Hepatocyte (in vitro differentiated cells): ENCODE measurements around the gene NF2. TPM values are rescaled to one million over a fixed set of nuclear protein-coding genes. Genes with fewer than 3 reads are reported as not detected.

ENCODE experiments used
- DNase-seq: peaks from one replicate; pipeline ENCODE4 v3.0.0-alpha.2; 2016; ENCODE audit warnings: low spot score
- H2AFZ ChIP-seq: fragments of 200-600 bp; sonication (generic); 2 replicates; pipeline ENCODE4 v1.6.0; 2016; ENCODE audit warnings: antibody characterized with exemption, mild to moderate bottlenecking
- H3K27ac ChIP-seq: fragments of 200-600 bp; sonication (generic); 2 replicates; pipeline ENCODE4 v1.5.1; 2016; ENCODE audit warnings: mild to moderate bottlenecking
- H3K27me3 ChIP-seq: fragments of 200-600 bp; sonication (generic); 2 replicates; pipeline ENCODE4 v1.6.1; 2016
- H3K36me3 ChIP-seq: fragments of 200-600 bp; sonication (generic); replicated peaks from 2 replicates; pipeline ENCODE4 v1.5.1; 2016; ENCODE audit warnings: low read depth; ENCODE audit not compliant: insufficient read depth
- H3K4me1 ChIP-seq: fragments of 200-600 bp; sonication (generic); 2 replicates; pipeline ENCODE4 v1.5.1; 2016; ENCODE audit warnings: mild to moderate bottlenecking, moderate library complexity; ENCODE audit not compliant: insufficient read depth
- H3K4me2 ChIP-seq: fragments of 200-600 bp; sonication (generic); 2 replicates; pipeline ENCODE4 v1.6.0; 2016
- H3K4me3 ChIP-seq: fragments of 200-600 bp; sonication (generic); 2 replicates; pipeline ENCODE4 v1.5.1; 2016; ENCODE audit warnings: mild to moderate bottlenecking
- H3K79me2 ChIP-seq: fragments of 200-600 bp; sonication (generic); 2 replicates; pipeline ENCODE4 v1.6.0; 2017; ENCODE audit warnings: mild to moderate bottlenecking
- H3K9me2 ChIP-seq: fragments of 200-600 bp; sonication (generic); replicated peaks from 2 replicates; pipeline ENCODE4 v1.6.0; 2017; ENCODE audit warnings: mild to moderate bottlenecking; ENCODE audit not compliant: insufficient read depth
- H3K9me3 ChIP-seq: fragments of 200-600 bp; sonication (generic); 2 replicates; pipeline ENCODE4 v1.5.1; 2016; ENCODE audit warnings: low read depth, mild to moderate bottlenecking
- H4K20me1 ChIP-seq: fragments of 200-600 bp; sonication (generic); 2 replicates; pipeline ENCODE4 v1.6.0; 2016; ENCODE audit warnings: mild to moderate bottlenecking; ENCODE audit not compliant: insufficient read depth, poor library complexity, severe bottlenecking
- EZH2 ChIP-seq: fragments of 200-600 bp; sonication (generic); IDR thresholded peaks from 2 replicates; pipeline ENCODE4 v1.6.1; 2016; ENCODE audit warnings: antibody characterized with exemption, mild to moderate bottlenecking, borderline replicate concordance
- EZH2phosphoT487 ChIP-seq: fragments of 200-600 bp; sonication (generic); IDR thresholded peaks from one replicate; pipeline ENCODE4 v1.6.1; 2018; ENCODE audit warnings: antibody characterized with exemption, mild to moderate bottlenecking, low read depth, moderate library complexity; ENCODE audit not compliant: unreplicated experiment, severe bottlenecking
- WGBS: methylation state at CpG from one replicate; pipeline ENCODE4 v1.1.6; 2016; ENCODE audit warnings: low lambda C conversion rate; ENCODE audit errors: missing lambda C conversion rate; 5-methylcytosine and 5-hydroxymethylcytosine counted together
- polyA plus RNA-seq: library from polyadenylated mRNA; unstranded; fragments of >200 nt; fragmentation: Nextera tagmentation; extraction: Ambion mirVana; gene quantifications from 2 replicates; pipeline ENCODE4 v1.2.1, GENCODE V29; 2016
- total RNA-seq: library from RNA; depleted of rRNA; stranded (reverse); fragments of >200 nt; gene quantifications from 2 replicates; pipeline ENCODE4 v1.2.3, GENCODE V29; 2014
- TF ChIP-seq, protein P1 (sequence below): fragments of 200-600 bp; sonication (generic); IDR thresholded peaks from 2 replicates; pipeline ENCODE4 v1.5.1; 2016; ENCODE audit warnings: antibody characterized with exemption, mild to moderate bottlenecking; ENCODE audit not compliant: poor library complexity

Gene NF2
- total and polyA plus RNA-seq, 2 experiments from 2014 or later, result 18.5 to 30.7 TPM

DNA sequence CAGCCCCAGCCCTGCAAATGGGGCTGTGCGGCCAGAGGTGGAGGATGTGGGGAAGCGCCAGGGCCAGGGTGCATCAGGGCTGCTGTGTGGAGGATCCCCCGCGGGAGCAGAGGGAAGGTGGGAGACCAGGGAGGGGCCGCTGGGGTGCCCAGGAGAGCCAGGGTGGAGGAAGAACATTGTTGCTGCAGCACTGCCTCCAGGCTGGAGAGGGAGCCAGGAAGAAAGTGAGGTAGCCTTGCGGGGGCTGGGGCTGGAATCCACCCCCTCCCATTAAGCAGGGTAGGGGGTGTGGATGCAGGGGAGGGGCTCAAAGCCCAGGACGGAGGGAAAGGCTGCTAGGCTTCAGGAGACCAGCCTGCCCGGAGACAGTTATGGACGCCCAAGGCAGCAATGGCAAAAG, 131.4 kb downstream of the NF2 start:
- Histone ChIP-seq H2AFZ (no peak overlapping the region), H3K79me2 (no peaks in the 10 kb centered on the region), H4K20me1 (no peaks in the 10 kb centered on the region), H3K4me1 (no peaks in the 10 kb centered on the region), H3K9me2 (no peaks in the 10 kb centered on the region), H3K27me3 (no peaks in the 10 kb centered on the region), H3K9me3 (no peaks in the 10 kb centered on the region), H3K4me2 (no peak overlapping the region), H3K27ac (no peak overlapping the region), H3K4me3 (no peak overlapping the region), H3K36me3 (no peaks in the 10 kb centered on the region)
- 75% methylated on average over 5 of the region's 9 CpGs for WGBS
- TF ChIP-seq EZH2phosphoT487 (no peak), EZH2 (no peak)
- TF ChIP-seq, protein P1, sequence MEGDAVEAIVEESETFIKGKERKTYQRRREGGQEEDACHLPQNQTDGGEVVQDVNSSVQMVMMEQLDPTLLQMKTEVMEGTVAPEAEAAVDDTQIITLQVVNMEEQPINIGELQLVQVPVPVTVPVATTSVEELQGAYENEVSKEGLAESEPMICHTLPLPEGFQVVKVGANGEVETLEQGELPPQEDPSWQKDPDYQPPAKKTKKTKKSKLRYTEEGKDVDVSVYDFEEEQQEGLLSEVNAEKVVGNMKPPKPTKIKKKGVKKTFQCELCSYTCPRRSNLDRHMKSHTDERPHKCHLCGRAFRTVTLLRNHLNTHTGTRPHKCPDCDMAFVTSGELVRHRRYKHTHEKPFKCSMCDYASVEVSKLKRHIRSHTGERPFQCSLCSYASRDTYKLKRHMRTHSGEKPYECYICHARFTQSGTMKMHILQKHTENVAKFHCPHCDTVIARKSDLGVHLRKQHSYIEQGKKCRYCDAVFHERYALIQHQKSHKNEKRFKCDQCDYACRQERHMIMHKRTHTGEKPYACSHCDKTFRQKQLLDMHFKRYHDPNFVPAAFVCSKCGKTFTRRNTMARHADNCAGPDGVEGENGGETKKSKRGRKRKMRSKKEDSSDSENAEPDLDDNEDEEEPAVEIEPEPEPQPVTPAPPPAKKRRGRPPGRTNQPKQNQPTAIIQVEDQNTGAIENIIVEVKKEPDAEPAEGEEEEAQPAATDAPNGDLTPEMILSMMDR, result no peak
- DNase-seq, result no peak

DNA sequence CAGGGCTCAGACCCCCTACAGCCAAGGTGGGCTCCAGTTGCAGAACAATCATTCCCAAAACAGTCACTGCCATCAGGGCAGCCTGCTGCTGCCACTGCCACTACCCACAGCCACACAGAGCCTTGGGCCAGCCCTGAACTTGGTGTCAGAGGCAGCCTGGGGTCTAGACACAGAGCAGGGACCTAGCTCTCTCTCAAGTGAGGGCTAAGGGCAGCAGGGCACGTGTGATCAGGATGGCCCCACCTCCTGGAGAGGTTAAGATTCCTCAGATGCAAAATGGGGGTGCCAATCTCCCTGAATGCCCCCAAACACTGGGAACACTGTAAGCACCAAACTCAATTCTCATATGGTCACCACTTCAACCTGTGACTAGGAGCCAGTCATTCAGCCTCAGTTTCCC, 132.0 kb downstream of the NF2 start:
- Histone ChIP-seq H4K20me1 (no peaks in the 10 kb centered on the region), H3K9me3 (no peaks in the 10 kb centered on the region), H3K36me3 (no peaks in the 10 kb centered on the region), H3K4me1 (no peaks in the 10 kb centered on the region), H3K79me2 (no peaks in the 10 kb centered on the region), H3K4me3 (no peak overlapping the region), H2AFZ (no peak overlapping the region), H3K27me3 (no peaks in the 10 kb centered on the region), H3K9me2 (no peaks in the 10 kb centered on the region), H3K4me2 (no peak overlapping the region), H3K27ac (no peak overlapping the region)
- 70% methylated on average over 1 of the region's 1 CpG for WGBS
- TF ChIP-seq, protein P1, result no peak
- TF ChIP-seq EZH2phosphoT487, result no peak
- no peak for TF ChIP-seq EZH2
- DNase-seq, result no peak

DNA sequence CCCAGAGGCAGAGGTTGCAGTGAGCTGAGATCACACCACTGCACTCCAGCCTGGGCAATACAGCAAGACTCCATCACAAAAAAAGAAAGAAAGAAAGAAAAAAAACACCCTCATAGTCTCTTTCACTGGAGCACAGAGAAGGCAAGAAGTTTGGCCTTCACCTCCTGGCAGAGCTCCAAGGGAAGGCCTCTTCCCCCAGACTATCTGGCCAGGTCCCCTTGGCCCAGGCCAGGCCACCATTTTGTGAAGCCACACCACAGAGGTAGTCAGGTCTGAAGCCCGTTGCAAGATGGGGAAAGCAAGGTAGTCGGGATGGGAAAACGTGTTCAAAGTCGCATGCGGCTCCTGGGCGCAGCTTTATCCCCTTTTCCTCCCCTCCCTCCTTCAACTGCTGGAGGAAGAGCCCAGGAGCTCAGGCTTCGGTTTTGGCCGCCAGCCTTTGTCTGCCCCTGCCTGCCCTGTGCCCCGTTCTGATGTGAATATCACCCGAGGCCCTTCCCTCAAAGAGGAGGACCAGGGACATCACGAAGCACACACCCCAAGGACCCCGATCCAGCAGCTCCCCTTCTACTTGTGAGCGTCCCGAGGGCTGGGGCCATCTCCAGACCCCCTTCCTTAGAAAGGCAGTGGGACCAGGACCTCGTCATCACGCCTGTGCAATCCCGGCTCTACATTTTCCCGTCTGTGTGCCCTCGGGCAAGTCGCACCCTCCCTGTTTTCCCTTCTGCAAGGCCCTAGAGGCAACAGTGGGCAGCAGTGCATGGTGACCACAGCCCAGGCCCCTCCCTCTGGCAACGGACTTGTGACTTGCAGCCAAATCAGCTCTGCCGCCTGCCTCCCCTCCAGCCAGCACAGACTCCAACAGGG, 134.1 kb downstream of the NF2 start:
- no peak for TF ChIP-seq EZH2phosphoT487
- TF ChIP-seq, protein P1, result no peak

More for the DNA sequence above, 134.1 kb downstream of the NF2 start:
- WGBS, result 89% methylated on average over 22 of the region's 22 CpGs
- no peaks in the 10 kb centered on the region for H3K79me2 ChIP-seq
- no peaks in the 10 kb centered on the region for H4K20me1 ChIP-seq
- H3K4me1 ChIP-seq, result no peaks in the 10 kb centered on the region
- H3K27ac ChIP-seq, result no peak overlapping the region
- H3K27me3 ChIP-seq, result no peaks in the 10 kb centered on the region
- no peak overlapping the region for H3K4me3 ChIP-seq
- H3K9me2 ChIP-seq, result no peaks in the 10 kb centered on the region
- H2AFZ ChIP-seq, result no peak overlapping the region
- no peaks in the 10 kb centered on the region for H3K36me3 ChIP-seq
- no peaks in the 10 kb centered on the region for H3K9me3 ChIP-seq
- DNase-seq, result no peak
- no peak overlapping the region for H3K4me2 ChIP-seq
